NCI-H226 (cell line): ENCODE measurements around the gene MAP4K3.

Experiments used
- DNase-seq: peaks from one replicate; pipeline ENCODE4 v3.0.0-alpha.2; 2015

The MAP4K3 gene

DNA sequence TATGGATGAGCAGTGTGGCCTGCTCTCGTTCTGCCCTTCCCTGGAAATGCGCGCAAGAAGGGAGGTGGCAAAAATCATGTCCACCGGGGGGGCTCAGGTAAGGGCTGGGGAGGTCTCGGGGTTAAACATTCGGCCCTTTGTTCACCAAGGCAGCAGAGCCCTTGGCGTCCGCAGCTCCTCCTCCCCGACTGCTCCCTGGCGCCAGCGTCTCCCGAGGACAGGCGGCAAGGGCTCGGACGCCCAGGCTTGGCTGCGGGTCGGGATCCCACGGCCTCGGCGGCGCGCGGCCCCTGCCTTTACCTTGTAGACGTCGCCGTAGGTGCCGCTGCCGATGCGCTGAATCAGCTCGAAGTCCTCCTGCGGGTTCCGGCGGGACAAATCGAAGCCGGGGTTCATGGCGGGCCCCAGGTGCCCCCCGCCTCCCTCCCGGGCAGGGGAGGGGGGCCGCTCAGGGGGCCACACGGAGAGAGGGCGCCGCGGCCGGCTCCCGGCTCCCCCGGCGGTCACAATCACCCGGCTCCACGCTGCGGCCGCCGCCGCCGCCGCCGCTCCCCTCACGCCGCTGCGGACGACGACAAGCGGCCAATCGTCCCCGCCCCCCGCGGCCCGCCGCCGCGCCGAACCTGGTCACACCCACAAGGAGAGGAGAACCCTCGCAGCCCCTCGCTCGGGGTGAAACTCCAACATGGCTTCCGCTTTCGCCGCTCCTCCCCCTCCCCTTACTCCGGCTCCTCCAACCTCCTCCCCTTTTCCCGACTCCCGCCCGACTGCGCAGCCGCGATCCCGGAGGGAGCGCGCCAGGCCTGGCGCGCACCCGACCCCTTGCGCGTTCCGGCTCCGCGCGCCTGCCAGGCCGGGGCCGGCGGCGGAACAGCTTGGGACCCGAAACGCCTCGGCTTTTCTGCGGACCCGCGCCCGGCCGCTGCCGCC is at the start of gene MAP4K3:
MAP4K3 (minus strand) TSS at position 694 of the 930 bp plus-strand sequence; CDS start at position 396, 298 bp downstream.
- peak; percentile 91 for DNase-seq

DNA sequence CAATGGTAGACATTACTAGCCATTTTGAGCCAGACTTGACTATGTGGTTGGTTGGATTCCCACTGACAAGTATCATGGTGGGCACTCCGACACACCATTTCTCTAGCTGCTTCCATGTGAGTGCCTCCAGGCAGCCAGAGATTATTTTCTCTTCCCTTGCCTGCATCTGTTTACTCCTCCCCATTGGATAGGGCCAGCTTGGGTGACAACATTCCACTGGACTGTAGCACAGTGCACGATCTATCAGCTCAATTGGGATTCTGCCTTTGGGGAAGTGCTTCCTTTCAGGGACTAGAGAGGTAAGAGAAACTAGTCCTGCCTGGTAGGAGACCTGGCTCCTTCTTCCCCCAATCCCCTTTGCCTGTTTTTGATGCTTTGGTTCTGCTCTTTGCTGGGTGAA is 49.0 kb upstream of the MAP4K3 start:
- no peak for DNase-seq

DNA sequence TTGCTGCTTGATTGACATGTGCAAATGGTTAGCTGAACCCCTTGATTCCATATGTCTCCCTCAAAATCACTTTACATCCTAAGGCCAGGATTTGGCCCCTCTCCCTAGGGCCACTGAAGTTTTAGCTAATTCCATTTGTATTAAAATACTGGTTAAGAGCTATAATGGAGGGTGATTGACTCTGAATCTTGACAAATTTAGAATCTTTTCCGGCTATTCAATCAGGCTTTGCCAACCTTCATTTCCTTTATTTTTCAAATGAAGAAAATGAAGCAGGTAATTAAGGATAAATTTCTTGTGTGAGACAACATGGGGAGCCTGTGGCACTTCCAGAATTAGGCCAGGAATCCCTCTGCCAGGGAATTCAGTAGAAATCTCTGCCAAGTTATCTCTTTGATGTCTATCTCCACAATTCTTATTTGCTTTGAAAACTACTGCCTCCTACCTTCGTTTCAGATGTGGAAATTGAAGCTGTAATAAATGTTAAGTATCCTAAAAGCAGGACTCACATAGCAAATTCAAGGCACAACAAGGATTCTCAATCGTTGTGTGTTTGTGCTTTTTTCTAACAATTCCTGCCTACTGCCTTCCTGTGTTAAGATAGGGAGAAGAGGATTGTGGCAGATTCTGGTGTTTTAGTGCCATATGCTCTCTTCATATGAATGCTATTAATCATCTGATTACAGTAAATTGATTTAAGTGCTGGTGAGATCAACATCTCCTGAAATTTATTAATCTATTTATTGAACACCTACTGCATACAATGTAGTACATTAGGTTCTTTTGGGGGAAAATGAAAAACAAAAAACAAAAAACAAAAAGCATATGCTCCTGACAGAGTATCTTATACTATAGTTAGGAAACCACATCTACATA is 47.8 kb upstream of the MAP4K3 start:
- no peak for DNase-seq

DNA sequence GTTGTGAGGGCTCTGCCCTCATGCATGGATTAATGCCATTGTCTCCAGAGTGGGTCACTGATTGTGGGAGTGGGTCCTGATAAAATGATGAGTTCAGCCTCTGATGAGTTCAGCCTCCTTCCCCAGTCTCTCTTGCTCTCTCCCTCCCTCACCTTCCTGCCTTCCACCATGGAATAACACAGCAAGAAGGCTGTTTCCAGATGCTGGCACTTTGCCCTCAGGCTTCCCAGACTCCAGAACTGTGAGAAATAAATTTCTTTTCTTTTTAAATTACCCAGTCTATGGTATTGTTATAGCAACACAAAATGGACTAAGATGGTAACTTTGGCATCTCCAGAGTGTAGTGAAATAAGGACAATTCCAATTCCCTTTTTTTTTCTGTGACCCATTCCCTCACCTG is 47.1 kb upstream of the MAP4K3 start:
- no peak for DNase-seq

DNA sequence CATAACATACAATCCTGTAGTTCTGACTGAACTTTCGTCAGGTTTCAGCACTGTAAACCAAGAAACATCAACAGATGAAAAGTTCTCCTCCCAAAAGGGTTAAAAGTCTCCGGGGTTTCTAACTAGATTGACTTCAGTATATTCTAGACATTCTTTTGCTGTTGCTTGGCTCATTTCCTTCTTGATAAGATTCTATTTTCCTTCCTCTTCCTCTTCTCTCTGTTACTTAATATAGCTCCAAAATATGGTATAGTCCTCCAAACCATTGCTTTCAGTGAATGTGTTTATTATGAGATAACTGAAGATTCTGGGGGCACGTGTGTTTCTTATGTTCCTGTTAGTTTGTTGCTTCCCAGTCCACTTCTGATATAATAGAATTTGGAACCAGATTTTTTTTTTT is 46.4 kb upstream of the MAP4K3 start:
- peak; percentile 40 for DNase-seq

DNA sequence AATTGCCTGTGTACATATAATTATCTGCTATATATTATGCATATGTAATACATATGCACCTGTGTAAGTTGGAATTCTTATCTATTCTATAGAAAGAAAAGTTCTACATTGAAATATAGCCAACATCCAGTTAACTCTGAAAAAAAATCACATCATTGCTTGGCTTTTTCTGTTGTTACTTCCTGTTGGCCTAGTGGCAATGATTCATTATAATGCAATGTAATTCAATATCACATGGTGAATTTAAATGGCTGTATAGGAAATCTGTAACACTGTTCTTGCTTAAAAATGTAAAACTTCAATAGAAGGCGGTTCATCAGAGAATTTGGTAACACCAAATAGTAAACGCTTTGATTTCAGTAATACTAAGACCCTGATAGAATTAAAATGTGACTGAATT is 44.5 kb upstream of the MAP4K3 start:
- peak; percentile 60 for DNase-seq

DNA sequence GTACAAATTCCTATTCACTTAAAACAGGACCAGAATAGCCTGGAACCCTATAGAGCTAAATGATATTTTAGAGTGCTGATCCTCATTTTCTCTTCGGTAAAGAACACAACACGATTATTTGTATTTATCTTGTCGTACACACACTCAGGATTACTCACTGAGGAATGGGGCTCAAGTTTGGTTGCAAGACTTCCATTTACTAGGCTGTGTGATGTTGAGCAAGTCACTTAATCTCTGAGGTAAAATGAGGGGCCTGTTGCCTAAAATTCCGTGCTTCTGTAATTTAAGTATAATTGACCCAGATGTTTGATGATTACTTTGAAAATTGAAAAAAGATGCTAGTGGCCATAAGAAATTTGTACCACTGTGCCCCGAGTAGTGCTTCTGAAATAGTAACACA is 42.6 kb upstream of the MAP4K3 start:
- no peak for DNase-seq

DNA sequence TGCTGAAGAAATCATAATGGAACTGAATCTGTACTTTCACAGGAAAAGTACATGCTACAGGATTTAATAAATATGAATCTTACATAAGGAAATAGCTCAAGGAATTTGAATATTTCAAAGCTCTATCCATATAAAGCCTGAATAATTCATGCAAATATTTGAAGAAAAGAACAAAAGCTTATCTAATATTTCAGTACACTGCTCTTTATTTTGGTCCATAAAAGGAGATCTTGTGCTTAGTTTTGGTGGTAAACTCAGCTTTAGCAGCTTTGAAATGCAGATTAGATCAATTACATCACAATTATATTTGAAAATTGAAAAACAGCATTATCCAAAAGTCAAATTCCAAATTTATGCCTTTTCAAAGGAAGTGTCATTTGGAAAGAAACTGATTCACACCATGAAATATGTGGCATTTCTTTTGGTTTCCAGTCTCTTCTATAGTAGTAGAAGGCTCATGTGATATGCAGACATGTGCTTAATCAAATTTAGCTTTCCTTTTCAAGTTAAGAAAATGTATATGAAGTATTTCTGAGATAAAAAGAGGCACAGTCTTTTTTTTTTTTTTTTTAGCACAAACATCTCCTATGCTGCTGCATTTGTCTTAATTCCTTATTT is 42.1 kb upstream of the MAP4K3 start:
- DNase-seq: no peak

- DNase-seq: no peak
Measured at GRCh38 chr2:39476524-39476923, 39.4 kb upstream of the MAP4K3 start.

DNA sequence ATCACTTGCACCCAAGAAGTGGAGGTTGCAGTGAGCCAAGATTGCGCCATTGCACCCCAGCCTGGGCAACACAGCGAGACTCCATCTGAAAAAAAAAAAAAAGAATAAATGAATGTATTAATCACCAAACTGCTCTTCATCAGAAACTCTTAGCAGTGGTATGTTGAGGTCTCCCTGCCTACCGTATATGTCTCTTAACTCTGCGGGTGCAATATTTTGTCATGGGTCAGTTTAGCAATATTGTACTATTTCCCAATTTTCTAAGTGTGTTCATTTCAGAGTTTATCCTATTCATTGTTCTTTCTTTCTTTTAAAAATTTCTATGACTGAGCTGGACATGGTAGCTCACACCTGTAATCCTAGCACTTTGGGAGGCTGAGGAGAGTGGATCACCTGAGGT is 37.9 kb upstream of the MAP4K3 start:
- DNase-seq: no peak

DNA sequence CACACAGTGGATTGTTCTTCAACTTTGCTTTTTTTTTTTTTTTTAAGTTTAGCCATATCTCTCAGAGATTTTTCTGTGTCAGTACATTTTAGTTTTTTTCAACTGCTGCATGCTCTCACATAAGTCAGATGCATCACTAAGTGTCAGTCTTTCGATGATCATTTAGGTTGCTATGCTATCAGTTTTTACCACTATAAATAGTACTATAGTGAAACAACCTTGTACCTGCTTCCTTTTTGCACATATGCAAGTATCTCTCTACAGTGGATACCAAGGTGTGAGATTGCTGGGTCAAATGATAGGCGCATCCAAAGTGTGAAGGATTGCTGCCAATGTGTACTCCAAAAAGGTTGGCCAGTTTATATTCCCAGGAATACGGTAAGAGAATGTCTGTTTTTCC is 33.5 kb upstream of the MAP4K3 start:
- DNase-seq: no peak

- peak; percentile 95 for DNase-seq
Measured at GRCh38 chr2:39469807-39470206, 32.7 kb upstream of the MAP4K3 start.

DNA sequence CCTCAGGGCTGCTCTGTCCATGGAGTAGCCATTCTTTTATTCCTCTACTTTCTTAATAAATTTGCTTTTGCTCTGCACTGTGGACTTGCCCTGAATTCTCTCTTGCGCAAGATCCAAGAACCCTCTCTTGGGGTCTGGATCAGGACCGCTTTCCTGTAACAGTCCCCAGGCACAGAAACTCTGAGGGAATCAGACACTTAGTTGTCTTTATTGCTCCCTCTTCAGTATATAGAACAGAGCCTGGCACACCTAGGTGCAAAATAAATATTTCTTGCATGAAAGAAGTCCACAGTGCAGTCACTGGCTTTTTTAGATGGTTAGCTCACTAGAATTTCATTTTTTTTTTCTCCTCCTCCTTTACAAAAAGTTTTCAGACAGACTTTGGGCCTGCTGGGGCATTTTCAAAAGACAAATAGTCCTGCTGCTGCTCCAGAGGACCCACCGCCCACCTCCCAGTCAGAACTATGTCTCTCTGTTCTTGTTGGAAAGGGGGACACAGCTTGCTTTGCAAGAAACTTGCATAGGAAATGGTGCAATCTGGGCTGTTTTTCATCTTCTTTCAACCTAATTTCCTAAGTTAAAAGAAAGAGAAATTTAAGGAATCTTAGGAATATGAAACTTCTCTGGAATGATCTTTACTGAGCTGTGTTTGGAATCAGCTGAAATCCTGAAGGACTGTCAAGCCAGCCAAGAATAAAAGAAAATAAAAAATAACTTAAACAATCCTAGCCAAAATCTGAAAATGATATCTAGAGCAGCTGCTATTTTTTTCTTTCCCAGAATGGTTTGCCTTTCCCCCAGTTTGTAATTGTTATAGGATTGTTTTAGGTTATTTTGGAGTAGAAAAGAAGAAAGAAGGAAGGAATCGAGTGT is 31.7 kb upstream of the MAP4K3 start:
- no peak for DNase-seq

DNA sequence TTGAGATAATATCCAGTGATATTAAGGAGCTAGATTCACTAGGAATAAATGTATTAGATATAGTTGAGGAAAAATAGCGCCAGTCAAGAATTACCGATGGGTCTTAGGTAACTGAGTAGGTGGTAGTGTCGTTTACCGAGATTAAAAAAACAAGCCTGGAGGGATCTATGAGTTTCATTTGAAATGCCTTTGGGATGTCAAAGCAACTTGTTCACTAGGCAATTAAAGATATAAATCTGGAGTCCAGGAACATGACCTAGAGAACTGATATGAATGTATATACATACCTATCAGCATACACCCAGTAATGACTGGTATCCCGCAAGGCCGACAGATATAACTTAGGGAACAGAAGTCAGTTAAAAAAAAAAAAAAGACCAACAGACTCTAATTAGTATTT is 29.2 kb upstream of the MAP4K3 start:
- DNase-seq: no peak

DNA sequence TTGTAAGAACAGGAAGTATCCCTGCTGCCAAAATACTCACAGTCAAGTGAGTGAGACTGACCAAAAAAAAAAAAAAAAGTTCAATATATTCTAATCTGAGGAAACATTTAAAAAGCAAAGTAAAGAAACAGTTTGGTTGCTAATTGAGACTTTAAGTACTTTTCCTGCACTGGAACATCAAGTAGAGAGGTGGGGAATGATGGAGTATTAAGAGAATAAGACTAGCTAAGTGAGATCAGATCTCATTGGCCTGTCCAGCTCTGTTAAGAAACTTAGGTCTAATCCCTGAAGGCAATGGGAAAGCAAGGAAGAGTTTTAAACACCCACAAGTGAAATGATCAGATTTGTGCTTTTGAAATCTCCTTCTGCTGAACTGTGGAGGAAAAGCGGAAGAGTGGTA is 27.8 kb upstream of the MAP4K3 start:
- no peak for DNase-seq

DNA sequence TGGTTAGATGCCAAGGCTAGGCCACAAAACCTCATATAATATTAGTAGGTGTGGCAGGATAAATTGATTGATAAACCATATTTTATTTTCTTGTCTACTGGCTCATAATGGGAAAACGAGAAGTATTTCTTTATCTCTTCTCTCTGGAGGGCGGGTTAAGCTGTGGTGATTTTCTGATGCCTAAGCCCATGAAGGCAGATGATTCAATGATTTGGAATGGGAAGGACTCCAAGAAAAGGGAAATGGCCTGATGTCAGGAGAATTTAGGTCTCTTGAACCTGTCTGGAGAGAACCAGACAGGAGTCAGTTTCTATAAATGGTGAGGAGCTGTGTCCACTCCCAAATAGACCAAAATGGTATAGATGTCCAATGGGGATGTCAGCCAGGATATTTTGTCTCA is 18.7 kb upstream of the MAP4K3 start:
- peak; percentile 91 for DNase-seq

DNA sequence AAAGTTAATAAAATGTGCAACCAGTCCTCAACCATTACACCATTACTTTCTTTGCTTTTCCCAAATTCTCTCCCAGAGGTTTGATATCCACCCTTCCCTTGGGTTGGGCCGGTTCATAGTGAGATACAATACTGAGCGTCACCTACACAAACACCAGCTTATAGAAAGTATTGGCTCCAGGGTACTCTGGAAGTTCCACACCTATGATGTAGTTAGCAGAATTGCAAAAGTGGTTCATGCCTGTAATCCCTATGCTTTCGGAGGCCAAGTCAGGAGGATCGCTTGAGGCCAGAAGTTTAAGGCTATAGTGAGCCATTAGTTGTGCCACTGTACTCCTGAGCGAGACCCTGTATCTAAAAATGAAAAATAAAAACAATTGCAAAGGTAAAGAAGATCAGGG is 15.3 kb upstream of the MAP4K3 start:
- no peak for DNase-seq

DNA sequence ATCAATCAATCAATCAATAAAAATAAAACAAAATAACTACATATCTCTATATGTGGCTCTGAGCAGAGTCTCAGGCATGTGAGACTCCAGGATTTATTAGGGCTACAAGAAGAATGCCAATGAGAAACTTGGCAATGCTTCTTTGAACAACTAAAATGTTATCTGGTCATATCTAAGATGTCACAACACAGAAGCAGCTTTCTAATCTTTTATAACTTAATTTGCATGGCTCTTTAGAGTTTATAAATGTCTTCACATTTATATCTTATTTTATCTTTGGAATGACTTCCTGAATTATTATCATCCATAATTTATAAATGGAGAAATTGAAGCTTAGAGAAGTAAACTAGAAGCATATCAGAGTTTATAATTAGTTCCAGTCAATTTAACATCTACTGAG is 14.9 kb upstream of the MAP4K3 start:
- DNase-seq: no peak

GRCh38 chr2:39448169-39448502 is 11.1 kb upstream of the MAP4K3 start:
- no peak for DNase-seq

GRCh38 chr2:39447266-39448168 is 10.4 kb upstream of the MAP4K3 start:
- peak; percentile 21 for DNase-seq

- DNase-seq: no peak
Measured at GRCh38 chr2:39445934-39446333, 8.8 kb upstream of the MAP4K3 start.
